GM12878 (cell line): ENCODE data around the gene MGP. TPM values are rescaled to one million over a fixed set of nuclear protein-coding genes. Genes with fewer than 3 reads are reported as not detected.

Experiments
- ATAC-seq: fragments of 200-7000 bp; cut with Tn5 transposase; 3 replicates; pipeline ENCODE4 v1.9.1; 2020; ENCODE audit warnings: mild to moderate bottlenecking, moderate library complexity
- BruUV-seq: library from RNA; stranded (reverse); fragments of 400-500 nt; replicated peaks from 2 replicates; lab custom pipeline; 2021; lab: Mats Ljungman, UMichigan
- CTCF ChIA-PET: fragments of 300-600 bp; sonication (Branson Sonifier 250); formaldehyde crosslinking; extraction: SDS; loops from one replicate; lab custom pipeline; 2021; ENCODE audit warnings: inconsistent platforms; lab: Yijun Ruan, JAX
- POLR2A ChIA-PET: fragments of 350-600 bp; formaldehyde crosslinking; extraction: SDS; loops from one replicate; lab custom pipeline; 2021; ENCODE audit warnings: inconsistent platforms; lab: Charles Lee
- RAD21 ChIA-PET: fragments of 300-600 bp; sonication (Branson Sonifier 250); formaldehyde crosslinking; loops from one replicate; lab custom pipeline; 2023; ENCODE audit warnings: antibody characterized with exemption; ENCODE audit not compliant: unreplicated experiment; lab: Charles Lee
- SMC1A ChIA-PET: fragments of 300-600 bp; sonication (Branson Sonifier 250); formaldehyde crosslinking; loops from one replicate; lab custom pipeline; 2023; ENCODE audit not compliant: unreplicated experiment, uncharacterized antibody; lab: Charles Lee
- DNase-seq: peaks from one replicate; pipeline ENCODE4 v3.0.0-alpha.2; 2011; ENCODE audit warnings: low read depth, low spot score
- FAIRE-seq: peaks from 3 replicates; lab custom pipeline; 2011; peaks lifted over from hg19 to GRCh38; lab: Jason Lieb, UNC
- H2AFZ ChIP-seq: 2 replicates; pipeline ENCODE4 v1.6.0; 2011; ENCODE audit warnings: low read depth, low read length, control low read depth; ENCODE audit not compliant: control insufficient read depth
- H3K27ac ChIP-seq: 2 replicates; pipeline ENCODE4 v1.5.1; 2011; ENCODE audit warnings: control low read depth; ENCODE audit not compliant: control insufficient read depth, insufficient read depth
- H3K27me3 ChIP-seq, 2 experiments: replicated peaks in 1 of 2; 2 replicates each; pipeline versions ENCODE4 v1.6.0 to v1.6.1; 2011; ENCODE audit warnings: low read length in 1 of 2; ENCODE audit not compliant: control insufficient read depth in 2 of 2, insufficient read depth in 2 of 2
- H3K36me3 ChIP-seq, 2 experiments: 2 replicates each; pipeline ENCODE4 v1.5.1; 2011; ENCODE audit warnings: low read length in 1 of 2; ENCODE audit not compliant: control insufficient read depth in 2 of 2, insufficient read depth in 2 of 2
- H3K4me1 ChIP-seq: 2 replicates; pipeline ENCODE4 v1.6.1; 2011; ENCODE audit warnings: mild to moderate bottlenecking, low read length, moderate library complexity, mixed read lengths; ENCODE audit not compliant: control insufficient read depth, insufficient read depth
- H3K4me2 ChIP-seq: 2 replicates; pipeline ENCODE4 v1.6.0; 2011; ENCODE audit warnings: control low read depth; ENCODE audit not compliant: control insufficient read depth, insufficient read depth
- H3K4me3 ChIP-seq: fragments of 200-600 bp; sonication (generic); 2 replicates; pipeline ENCODE4 v1.5.1; 2016
- H3K79me2 ChIP-seq: 2 replicates; pipeline ENCODE4 v1.6.0; 2011; ENCODE audit warnings: low read length; ENCODE audit not compliant: control insufficient read depth, insufficient read depth
- H3K9ac ChIP-seq: 2 replicates; pipeline ENCODE4 v1.8.0; 2011; ENCODE audit warnings: low read length, control low read depth, mixed read lengths; ENCODE audit not compliant: control insufficient read depth, insufficient read depth
- H3K9me3 ChIP-seq: replicated peaks from 3 replicates; pipeline ENCODE4 v1.5.1; 2011; ENCODE audit warnings: mild to moderate bottlenecking, low read length; ENCODE audit not compliant: control insufficient read depth, insufficient read depth
- H4K20me1 ChIP-seq: 2 replicates; pipeline ENCODE4 v1.6.0; 2011; ENCODE audit not compliant: control insufficient read depth, insufficient read depth
- ASH2L ChIP-seq: fragments of 300-600, 200-600 bp; sonication (generic); IDR thresholded peaks from 2 replicates; pipeline ENCODE4 v1.6.1; 2017; ENCODE audit warnings: low read depth, mild to moderate bottlenecking, borderline replicate concordance
- CBFB ChIP-seq: IDR thresholded peaks from 2 replicates; pipeline ENCODE4 v1.6.1; 2016; ENCODE audit warnings: antibody characterized with exemption, low read depth
- CHD1 ChIP-seq: IDR thresholded peaks from 2 replicates; pipeline ENCODE4 v1.6.1; 2012; ENCODE audit warnings: low read depth, low read length, improper control_type of control experiment
- MEF2A ChIP-seq: IDR thresholded peaks from 2 replicates; pipeline ENCODE4 v1.6.1; 2011; ENCODE audit warnings: low read depth, mild to moderate bottlenecking, low read length, moderate library complexity; ENCODE audit not compliant: insufficient read depth
- MTA3 ChIP-seq: IDR thresholded peaks from 2 replicates; pipeline ENCODE4 v1.6.1; 2012; ENCODE audit warnings: low read length, inconsistent platforms, borderline replicate concordance
- NR2C1 ChIP-seq: fragments of 450-650 bp; IDR thresholded peaks from 2 replicates; pipeline ENCODE4 v1.6.1; 2017; ENCODE audit warnings: antibody characterized with exemption, mild to moderate bottlenecking, moderate library complexity
- RAD51 ChIP-seq: fragments of 450-650 bp; IDR thresholded peaks from 2 replicates; pipeline ENCODE4 v1.6.1; 2016; ENCODE audit warnings: moderate library complexity, mild to moderate bottlenecking, inconsistent platforms
- SMC3 ChIP-seq: IDR thresholded peaks from 2 replicates; pipeline ENCODE4 v1.6.1; 2011; ENCODE audit warnings: low read length, improper control_type of control experiment, borderline replicate concordance
- USF1 ChIP-seq: IDR thresholded peaks from 2 replicates; pipeline ENCODE4 v1.6.1; 2011; ENCODE audit warnings: borderline replicate concordance, low read depth, mild to moderate bottlenecking, moderate library complexity, mixed read lengths, low read length; ENCODE audit not compliant: insufficient read depth; ENCODE audit errors: extremely low read length
- WGBS: methylation state at CpG from one replicate; pipeline ENCODE4 v1.1.6; 2016; ENCODE audit warnings: low lambda C conversion rate; ENCODE audit not compliant: insufficient replicate concordance, insufficient coverage; ENCODE audit errors: missing lambda C conversion rate; 5-methylcytosine and 5-hydroxymethylcytosine counted together
- in situ Hi-C: fragments of 300-500 bp; cut with MboI; formaldehyde crosslinking; loops from 9 replicates; pipeline ENCODE4 v1.14.3; 2018; ENCODE audit warnings: mixed read lengths
- intact Hi-C: fragments of 100-400 bp; cut with micrococcal nuclease; formaldehyde crosslinking; loops from one replicate; pipeline ENCODE4 v1.14.2; 2022; ENCODE audit not compliant: unreplicated experiment
- polyA plus RNA-seq, 11 experiments: library from polyadenylated mRNA; depleted of rRNA in 4 of 11; unstranded in 6 of 11; stranded (reverse) in 5 of 11; fragments of >200 nt; fragmentation: Nextera tagmentation in 4 of 11; fragmentation: Illumina TruSeq in 1 of 11; extraction: Ambion mirVana in 4 of 11; extraction: Trizol in 1 of 11; gene quantifications; 1 replicate in 1 of 11; 2 replicates in 10 of 11; pipeline versions ENCODE4 v1.2.1 to v1.2.3, GENCODE V29; 2011 to 2016; ENCODE audit warnings: inconsistent platforms in 2 of 11, missing spikeins in 2 of 11, low read depth in 1 of 11
- total RNA-seq, 4 experiments: library from RNA; depleted of rRNA in 3 of 4; stranded (reverse); fragments of >200 nt in 3 of 4; fragmentation: Illumina TruSeq in 1 of 4; extraction: Trizol in 1 of 4; gene quantifications; 2 replicates each; pipeline versions ENCODE4 v1.2.1 to v1.2.3, GENCODE V29; 2013 to 2021
- TF ChIP-seq, protein P1 (sequence below): fragments of 450-650 bp; IDR thresholded peaks from 2 replicates; pipeline ENCODE4 v1.6.1; 2018; ENCODE audit warnings: mild to moderate bottlenecking, low read depth, moderate library complexity; ENCODE audit not compliant: partially characterized antibody
- TF ChIP-seq, protein P2 (sequence below): fragments of 450-650 bp; IDR thresholded peaks from 2 replicates; pipeline ENCODE4 v1.6.1; 2016; ENCODE audit warnings: mild to moderate bottlenecking

The MGP gene
- total and polyA plus RNA-seq, 10 of the 15 experiments (the other 5 are each of a cell fraction or from before 2014, with no cell fraction given), result 0.21 to 1.2 TPM; not detected in 8

DNA sequence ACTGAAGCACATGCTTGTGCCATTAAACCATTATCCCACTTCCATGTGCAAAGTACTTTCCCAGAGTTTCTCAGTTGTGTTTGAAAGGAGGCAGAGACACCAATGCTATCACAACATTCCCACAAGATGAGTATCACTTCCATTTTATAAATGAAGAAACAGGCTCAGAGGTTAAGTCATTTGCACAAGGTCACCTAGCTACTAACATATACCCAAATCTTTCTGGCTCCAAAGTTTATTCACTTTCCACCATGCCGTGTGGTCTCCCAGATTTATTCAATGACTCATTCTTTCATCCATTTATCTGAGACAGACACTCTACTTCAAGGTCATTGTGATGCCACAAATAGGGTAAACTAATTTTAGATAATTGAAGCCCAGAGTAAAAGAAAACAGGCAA lies 51.7 kb downstream of the MGP start:
- 83% methylated on average over 1 of the region's 1 CpG for WGBS
- H3K9ac ChIP-seq, result no peak overlapping the region
- RAD21 ChIA-PET, result no interaction called here
- H3K36me3 ChIP-seq, result no peaks in the 10 kb centered on the region
- no peaks in the 10 kb centered on the region for H3K79me2 ChIP-seq
- H3K4me1 ChIP-seq, result no peaks in the 10 kb centered on the region
- BruUV-seq, result no TSS peak
- TF ChIP-seq, protein P1, sequence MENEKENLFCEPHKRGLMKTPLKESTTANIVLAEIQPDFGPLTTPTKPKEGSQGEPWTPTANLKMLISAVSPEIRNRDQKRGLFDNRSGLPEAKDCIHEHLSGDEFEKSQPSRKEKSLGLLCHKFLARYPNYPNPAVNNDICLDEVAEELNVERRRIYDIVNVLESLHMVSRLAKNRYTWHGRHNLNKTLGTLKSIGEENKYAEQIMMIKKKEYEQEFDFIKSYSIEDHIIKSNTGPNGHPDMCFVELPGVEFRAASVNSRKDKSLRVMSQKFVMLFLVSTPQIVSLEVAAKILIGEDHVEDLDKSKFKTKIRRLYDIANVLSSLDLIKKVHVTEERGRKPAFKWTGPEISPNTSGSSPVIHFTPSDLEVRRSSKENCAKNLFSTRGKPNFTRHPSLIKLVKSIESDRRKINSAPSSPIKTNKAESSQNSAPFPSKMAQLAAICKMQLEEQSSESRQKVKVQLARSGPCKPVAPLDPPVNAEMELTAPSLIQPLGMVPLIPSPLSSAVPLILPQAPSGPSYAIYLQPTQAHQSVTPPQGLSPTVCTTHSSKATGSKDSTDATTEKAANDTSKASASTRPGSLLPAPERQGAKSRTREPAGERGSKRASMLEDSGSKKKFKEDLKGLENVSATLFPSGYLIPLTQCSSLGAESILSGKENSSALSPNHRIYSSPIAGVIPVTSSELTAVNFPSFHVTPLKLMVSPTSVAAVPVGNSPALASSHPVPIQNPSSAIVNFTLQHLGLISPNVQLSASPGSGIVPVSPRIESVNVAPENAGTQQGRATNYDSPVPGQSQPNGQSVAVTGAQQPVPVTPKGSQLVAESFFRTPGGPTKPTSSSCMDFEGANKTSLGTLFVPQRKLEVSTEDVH, result no peak
- no peak for TF ChIP-seq USF1
- no peak for TF ChIP-seq SMC3
- no peak for TF ChIP-seq RAD51
- no peak for TF ChIP-seq ASH2L
- TF ChIP-seq MEF2A, result no peak
- TF ChIP-seq MTA3, result no peak
- TF ChIP-seq, protein P2, sequence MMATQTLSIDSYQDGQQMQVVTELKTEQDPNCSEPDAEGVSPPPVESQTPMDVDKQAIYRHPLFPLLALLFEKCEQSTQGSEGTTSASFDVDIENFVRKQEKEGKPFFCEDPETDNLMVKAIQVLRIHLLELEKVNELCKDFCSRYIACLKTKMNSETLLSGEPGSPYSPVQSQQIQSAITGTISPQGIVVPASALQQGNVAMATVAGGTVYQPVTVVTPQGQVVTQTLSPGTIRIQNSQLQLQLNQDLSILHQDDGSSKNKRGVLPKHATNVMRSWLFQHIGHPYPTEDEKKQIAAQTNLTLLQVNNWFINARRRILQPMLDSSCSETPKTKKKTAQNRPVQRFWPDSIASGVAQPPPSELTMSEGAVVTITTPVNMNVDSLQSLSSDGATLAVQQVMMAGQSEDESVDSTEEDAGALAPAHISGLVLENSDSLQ, result no peak
- TF ChIP-seq NR2C1, result no peak
- no peak for TF ChIP-seq CHD1
- TF ChIP-seq CBFB, result no peak
- POLR2A ChIA-PET, result no interaction called here
- no peak overlapping the region for H3K4me3 ChIP-seq
- H3K27me3 ChIP-seq, result no peaks in the 10 kb centered on the region; a peak in 1 of 4 replicates
- in situ Hi-C loops, result no loop called here
- H4K20me1 ChIP-seq, result no peaks in the 10 kb centered on the region
- intact Hi-C loops, result no loop called here
- FAIRE-seq (no peak), ATAC-seq (no peak), DNase-seq (no peak)
- SMC1A ChIA-PET, result interaction anchor here (0.7 to 1.3 kb wide), 4 partner anchors 9 to 154 kb away, joined by 3 to 5 read pairs (median 3); no protein-coding TSS in a partner anchor
- CTCF ChIA-PET, result interaction anchor here (1.7 to 2.2 kb wide), 2 partner anchors 12 to 205 kb away, joined by 3 to 6 read pairs; no protein-coding TSS in a partner anchor
- no peak overlapping the region for H2AFZ ChIP-seq
- no peak overlapping the region for H3K4me2 ChIP-seq
- H3K27ac ChIP-seq, result no peak overlapping the region
- no peaks in the 10 kb centered on the region for H3K9me3 ChIP-seq
